Activated CD4-positive, alpha-beta T cell treated with anti-CD3 and anti-CD28 coated beads for 36 hours (primary cell): Measurements from ENCODE around the gene HES5. TPM values are rescaled to one million over a fixed set of nuclear protein-coding genes. Genes with fewer than 3 reads are reported as not detected.

ENCODE experiments used
- ATAC-seq: fragments of 200-7000 bp; cut with Tn5 transposase; one replicate; pipeline ENCODE4 v1.10.0; 2021; ENCODE audit warnings: mild to moderate bottlenecking, moderate library complexity
- CTCF ChIA-PET: fragments of 350-600 bp; sonication (Branson Sonifier 250); formaldehyde crosslinking; loops from one replicate; lab custom pipeline; 2021; ENCODE audit warnings: antibody characterized with exemption; lab: Charles Lee
- POLR2A ChIA-PET: fragments of 350-600 bp; sonication (Branson Sonifier 250); formaldehyde crosslinking; loops from one replicate; lab custom pipeline; 2021; ENCODE audit warnings: antibody characterized with exemption, inconsistent platforms; lab: Charles Lee
- DNase-seq: peaks from one replicate; pipeline ENCODE4 v3.0.0-alpha.2; 2020
- H3K27ac Mint-ChIP-seq: one replicate; pipeline ENCODE4 v1.8.0; 2021; ENCODE audit warnings: mixed read lengths
- H3K27me3 Mint-ChIP-seq: one replicate; pipeline ENCODE4 v1.8.0; 2021; ENCODE audit warnings: mixed read lengths
- H3K36me3 Mint-ChIP-seq: one replicate; pipeline ENCODE4 v1.8.0; 2021; ENCODE audit warnings: low read depth, mixed read lengths
- H3K4me1 Mint-ChIP-seq: one replicate; pipeline ENCODE4 v1.8.0; 2021; ENCODE audit warnings: mixed read lengths
- H3K4me3 Mint-ChIP-seq: one replicate; pipeline ENCODE4 v1.8.0; 2021; ENCODE audit warnings: mild to moderate bottlenecking, moderate library complexity, mixed read lengths
- H3K9me3 Mint-ChIP-seq: one replicate; pipeline ENCODE4 v1.8.0; 2021; ENCODE audit warnings: low read depth, mixed read lengths
- intact Hi-C, 2 experiments: fragments of 100-400 bp; cut with DNase I in 1 of 2; cut with micrococcal nuclease in 1 of 2; formaldehyde crosslinking; loops; one replicate each; pipeline versions ENCODE4 v1.14.2 to v1.15.1; 2022 to 2024; cut with DNase I, micrococcal nuclease
- total RNA-seq, 2 experiments: library from RNA; stranded (reverse); gene quantifications; one replicate each; pipeline ENCODE4 v1.2.3, GENCODE V29; 2021

HES5 gene
- total RNA-seq, 2 experiments from 2014 or later: 0.14 TPM; not detected in 1

GRCh38 chr1:2520806-2521205 is 9.3 kb downstream of the HES5 start:
- H3K36me3 Mint-ChIP-seq: peaks cover 19% of the 10 kb centered on the region
- intact Hi-C loops: loop anchor here in 1 of 2 experiments (10.0 kb wide), 2 partner anchors 1104 to 1334 kb away; partner anchors contain the start of genes CEP104, DFFB and TPRG1L
- ATAC-seq: no peak
- ChIA-PET CTCF (no interaction called here), POLR2A (no interaction called here)
- H3K9me3 Mint-ChIP-seq: no peaks in the 10 kb centered on the region
- H3K27me3 Mint-ChIP-seq: no peaks in the 10 kb centered on the region
- H3K4me3 Mint-ChIP-seq: no peak overlapping the region
- peaks cover 29% of the 10 kb centered on the region for H3K4me1 Mint-ChIP-seq
- H3K27ac Mint-ChIP-seq: no peak overlapping the region
- no peak for DNase-seq

DNA sequence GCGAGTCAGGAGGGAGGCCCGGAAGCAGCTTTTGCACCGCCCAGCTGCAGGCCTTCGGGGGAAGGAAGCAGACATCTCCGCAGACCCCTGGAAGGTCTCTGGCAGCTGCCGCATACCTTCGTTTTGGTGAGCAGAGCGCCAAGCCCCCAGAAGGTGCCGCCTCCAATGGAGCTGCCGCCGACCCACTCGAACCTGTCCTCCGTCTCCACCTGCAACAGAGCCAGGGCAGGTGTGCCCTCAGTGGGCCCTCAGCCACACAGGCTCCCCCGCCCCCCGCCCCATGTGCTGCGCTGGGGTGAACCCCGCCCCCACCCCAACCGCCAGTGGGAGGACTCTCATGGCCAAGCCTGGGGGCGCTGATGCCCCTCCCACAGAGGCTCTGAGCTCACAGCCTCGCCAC is 9.9 kb downstream of the HES5 start:
- ATAC-seq (no peak), DNase-seq (no peak)
- Mint-ChIP-seq H3K9me3 (no peaks in the 10 kb centered on the region), H3K27me3 (no peaks in the 10 kb centered on the region), H3K36me3 (peaks cover 19% of the 10 kb centered on the region), H3K4me3 (no peak overlapping the region), H3K4me1 (peaks cover 26% of the 10 kb centered on the region), H3K27ac (no peak overlapping the region)
- intact Hi-C loops: loop anchor here in 1 of 2 experiments (10.0 kb wide), 2 partner anchors 1105 to 1335 kb away; partner anchors contain the start of genes CEP104, DFFB and TPRG1L
- ChIA-PET CTCF (no interaction called here), POLR2A (no interaction called here)

DNA sequence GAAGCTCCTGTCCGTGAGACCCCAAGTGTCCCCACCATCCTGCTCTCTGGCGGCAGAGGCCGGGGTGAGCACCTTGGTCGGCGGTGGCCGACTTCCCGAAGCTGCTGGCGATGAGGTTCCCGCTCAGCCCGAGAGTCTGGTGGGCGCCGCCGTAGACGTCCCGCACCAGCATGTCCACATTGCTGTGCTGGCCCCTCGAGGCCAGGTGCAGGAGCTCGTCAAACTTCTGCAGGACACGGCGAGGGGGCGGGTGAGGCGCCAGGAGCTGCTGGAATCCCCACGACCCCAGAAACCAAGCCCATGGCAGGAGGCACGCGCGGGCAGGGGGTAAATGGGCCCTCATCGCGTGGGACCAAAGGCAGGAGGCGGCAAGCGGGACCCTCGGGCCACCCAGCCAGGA is 10.3 kb downstream of the HES5 start:
- ChIA-PET CTCF (no interaction called here), POLR2A (no interaction called here)
- Mint-ChIP-seq H3K9me3 (no peaks in the 10 kb centered on the region), H3K27ac (no peak overlapping the region), H3K4me3 (no peak overlapping the region), H3K36me3 (peaks cover 19% of the 10 kb centered on the region), H3K4me1 (peaks cover 21% of the 10 kb centered on the region), H3K27me3 (no peaks in the 10 kb centered on the region)
- intact Hi-C loops: loop anchor here in 1 of 2 experiments (10.0 kb wide), 2 partner anchors 1105 to 1335 kb away; partner anchors contain the start of genes CEP104, DFFB and TPRG1L
- ATAC-seq (no peak), DNase-seq (no peak)

GRCh38 chr1:2519029-2519685 is 10.9 kb downstream of the HES5 start:
- POLR2A ChIA-PET: no interaction called here
- H3K9me3 Mint-ChIP-seq: no peaks in the 10 kb centered on the region
- CTCF ChIA-PET: interaction anchor here (0.6 kb wide), 1 partner anchor 327 kb away, joined by 3 read pairs; no protein-coding TSS in a partner anchor
- peaks cover 19% of the 10 kb centered on the region for H3K36me3 Mint-ChIP-seq
- H3K27me3 Mint-ChIP-seq: no peaks in the 10 kb centered on the region
- H3K27ac Mint-ChIP-seq: no peak overlapping the region
- peaks cover 15% of the 10 kb centered on the region for H3K4me1 Mint-ChIP-seq
- H3K4me3 Mint-ChIP-seq: no peak overlapping the region
- DNase-seq (no peak), ATAC-seq (no peak)
- intact Hi-C loops: no loop called here

GRCh38 chr1:2518528-2518927 is 11.5 kb downstream of the HES5 start:
- DNase-seq (no peak), ATAC-seq (no peak)
- H3K36me3 Mint-ChIP-seq: peaks cover 23% of the 10 kb centered on the region
- H3K9me3 Mint-ChIP-seq: no peaks in the 10 kb centered on the region
- H3K27ac Mint-ChIP-seq: no peak overlapping the region
- no peaks in the 10 kb centered on the region for H3K27me3 Mint-ChIP-seq
- ChIA-PET CTCF (no interaction called here), POLR2A (interaction anchor here (0.6 kb wide), 1 partner anchor 1382 kb away, joined by 3 read pairs; the partner anchor contains the start of gene C1orf174)
- no peak overlapping the region for H3K4me3 Mint-ChIP-seq
- peaks cover 11% of the 10 kb centered on the region for H3K4me1 Mint-ChIP-seq
- intact Hi-C loops: no loop called here

- H3K36me3 Mint-ChIP-seq: peaks cover 24% of the 10 kb centered on the region
- POLR2A ChIA-PET: interaction anchor here (0.6 kb wide), 1 partner anchor 1382 kb away, joined by 3 read pairs; the partner anchor contains the start of gene C1orf174
- intact Hi-C loops: no loop called here
- no peaks in the 10 kb centered on the region for H3K9me3 Mint-ChIP-seq
- H3K27ac Mint-ChIP-seq: no peak overlapping the region
- H3K27me3 Mint-ChIP-seq: no peaks in the 10 kb centered on the region
- no peak for DNase-seq
- CTCF ChIA-PET: no interaction called here
- H3K4me3 Mint-ChIP-seq: no peak overlapping the region
- no peak for ATAC-seq
- peaks cover 5% of the 10 kb centered on the region for H3K4me1 Mint-ChIP-seq
These were observed 12.1 kb downstream of the HES5 start for GRCh38 chr1:2517966-2518365.

GRCh38 chr1:2516946-2517345 is 13.1 kb downstream of the HES5 start:
- DNase-seq: no peak
- Mint-ChIP-seq H3K27ac (no peak overlapping the region), H3K27me3 (no peaks in the 10 kb centered on the region), H3K36me3 (peaks cover 24% of the 10 kb centered on the region), H3K4me3 (no peak overlapping the region), H3K9me3 (no peaks in the 10 kb centered on the region), H3K4me1 (no peaks in the 10 kb centered on the region)
- no peak for ATAC-seq
- ChIA-PET POLR2A (no interaction called here), CTCF (no interaction called here)
- intact Hi-C loops: no loop called here

- Mint-ChIP-seq H3K27ac (no peak overlapping the region), H3K36me3 (peaks cover 22% of the 10 kb centered on the region), H3K4me3 (no peak overlapping the region), H3K4me1 (no peaks in the 10 kb centered on the region), H3K27me3 (no peaks in the 10 kb centered on the region), H3K9me3 (no peaks in the 10 kb centered on the region)
- intact Hi-C loops: no loop called here
- ATAC-seq (no peak), DNase-seq (no peak)
- CTCF ChIA-PET: no interaction called here
- POLR2A ChIA-PET: no interaction called here
These were observed 13.9 kb downstream of the HES5 start for GRCh38 chr1:2516124-2516523.

GRCh38 chr1:2515763-2516080 is 14.3 kb downstream of the HES5 start:
- DNase-seq (no peak), ATAC-seq (no peak)
- ChIA-PET POLR2A (no interaction called here), CTCF (no interaction called here)
- H3K9me3 Mint-ChIP-seq: no peaks in the 10 kb centered on the region
- no peaks in the 10 kb centered on the region for H3K4me1 Mint-ChIP-seq
- no peak overlapping the region for H3K27ac Mint-ChIP-seq
- no peak overlapping the region for H3K4me3 Mint-ChIP-seq
- no peaks in the 10 kb centered on the region for H3K27me3 Mint-ChIP-seq
- peaks cover 18% of the 10 kb centered on the region for H3K36me3 Mint-ChIP-seq
- intact Hi-C loops: no loop called here

DNA sequence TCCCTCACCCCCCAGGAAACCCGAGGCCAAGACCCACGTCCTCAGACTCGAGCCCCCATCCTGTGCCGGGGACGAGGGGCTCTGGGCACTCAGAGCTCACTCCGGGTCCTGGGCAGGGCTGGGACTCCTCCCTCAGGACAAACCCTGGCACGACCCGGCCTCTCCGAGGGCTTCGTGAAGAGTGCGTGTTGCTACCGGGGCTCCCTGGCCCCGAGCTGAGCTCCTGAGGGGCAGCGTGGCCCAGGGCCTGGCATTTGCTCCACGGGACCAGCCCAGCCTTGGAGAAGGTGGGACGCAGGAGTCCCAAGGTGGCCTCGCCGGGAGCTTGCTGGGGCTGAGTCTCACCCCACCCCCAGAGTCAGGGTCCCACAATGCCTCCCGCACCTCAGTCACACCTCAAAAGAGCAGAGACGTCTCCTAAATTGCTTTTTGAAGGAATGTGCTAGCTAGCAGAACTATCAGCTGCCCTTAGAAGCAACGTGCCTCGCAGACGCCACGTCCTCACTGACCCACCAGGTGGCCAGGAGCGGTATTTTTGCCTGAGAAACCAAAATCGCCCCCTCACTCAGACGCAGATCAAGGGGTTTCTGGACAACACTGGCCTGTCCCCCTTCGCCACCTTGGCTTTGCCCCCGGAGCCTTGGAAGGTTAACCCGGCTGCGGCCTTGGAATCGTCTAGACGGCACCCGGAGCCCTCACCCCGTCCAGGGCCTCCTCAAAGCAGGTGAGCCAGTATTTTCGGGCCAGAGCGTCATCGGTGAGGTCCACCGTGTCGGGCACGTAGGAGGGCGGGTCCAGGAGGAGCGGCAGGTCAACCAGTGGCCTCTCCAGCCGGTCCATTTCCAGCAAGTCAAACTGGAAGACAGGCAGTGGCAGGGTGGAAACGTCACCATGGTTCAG is 14.9 kb downstream of the HES5 start:
- H3K4me3 Mint-ChIP-seq: no peak overlapping the region
- POLR2A ChIA-PET: no interaction called here
- DNase-seq (no peak), ATAC-seq (no peak)
- CTCF ChIA-PET: no interaction called here
- no peaks in the 10 kb centered on the region for H3K4me1 Mint-ChIP-seq
- H3K36me3 Mint-ChIP-seq: peaks cover 17% of the 10 kb centered on the region
- no peaks in the 10 kb centered on the region for H3K9me3 Mint-ChIP-seq
- intact Hi-C loops: no loop called here
- H3K27me3 Mint-ChIP-seq: no peaks in the 10 kb centered on the region
- H3K27ac Mint-ChIP-seq: no peak overlapping the region

DNA sequence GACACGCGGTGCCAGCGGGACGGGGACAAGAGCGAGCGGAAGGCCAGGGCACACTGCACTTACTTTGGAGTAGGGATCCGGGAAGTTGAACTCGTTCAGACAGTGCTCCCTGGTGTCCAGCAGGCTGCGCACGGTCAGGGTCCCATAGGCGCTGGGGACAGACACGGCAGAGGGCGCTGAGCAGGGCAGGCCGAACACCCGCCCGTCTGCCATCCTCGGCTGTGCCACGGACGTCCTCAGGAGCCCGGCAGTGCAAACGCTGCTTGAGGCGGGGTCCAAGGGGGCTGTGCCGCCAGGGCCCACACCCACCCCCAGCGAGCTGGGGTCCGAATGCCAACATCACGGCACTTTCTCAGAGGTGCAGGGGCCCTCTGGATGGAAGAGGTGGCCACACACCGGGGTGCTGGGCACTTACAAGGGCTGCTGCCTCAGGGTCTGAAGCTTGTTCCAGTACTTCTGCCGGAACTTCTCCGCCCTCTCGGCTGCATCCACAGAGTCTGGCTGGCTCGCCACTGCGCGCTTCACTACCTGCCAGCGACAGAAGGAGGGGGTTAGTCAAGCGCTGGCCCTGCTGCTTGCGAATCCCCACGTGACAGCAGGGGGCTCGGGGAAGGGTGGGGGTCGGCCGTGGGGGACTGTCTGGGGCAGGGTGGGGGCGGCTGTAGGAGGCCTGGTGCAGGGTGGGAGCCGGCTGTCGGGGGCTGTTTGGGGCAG is 16.0 kb downstream of the HES5 start:
- H3K36me3 Mint-ChIP-seq: peaks cover 19% of the 10 kb centered on the region
- intact Hi-C loops: no loop called here
- ChIA-PET POLR2A (no interaction called here), CTCF (no interaction called here)
- H3K4me3 Mint-ChIP-seq: no peak overlapping the region
- H3K9me3 Mint-ChIP-seq: no peaks in the 10 kb centered on the region
- no peak overlapping the region for H3K27ac Mint-ChIP-seq
- ATAC-seq: no peak
- no peak for DNase-seq
- no peaks in the 10 kb centered on the region for H3K27me3 Mint-ChIP-seq
- H3K4me1 Mint-ChIP-seq: no peaks in the 10 kb centered on the region
